ENCODE measurements around the gene ARSB.

DNA sequence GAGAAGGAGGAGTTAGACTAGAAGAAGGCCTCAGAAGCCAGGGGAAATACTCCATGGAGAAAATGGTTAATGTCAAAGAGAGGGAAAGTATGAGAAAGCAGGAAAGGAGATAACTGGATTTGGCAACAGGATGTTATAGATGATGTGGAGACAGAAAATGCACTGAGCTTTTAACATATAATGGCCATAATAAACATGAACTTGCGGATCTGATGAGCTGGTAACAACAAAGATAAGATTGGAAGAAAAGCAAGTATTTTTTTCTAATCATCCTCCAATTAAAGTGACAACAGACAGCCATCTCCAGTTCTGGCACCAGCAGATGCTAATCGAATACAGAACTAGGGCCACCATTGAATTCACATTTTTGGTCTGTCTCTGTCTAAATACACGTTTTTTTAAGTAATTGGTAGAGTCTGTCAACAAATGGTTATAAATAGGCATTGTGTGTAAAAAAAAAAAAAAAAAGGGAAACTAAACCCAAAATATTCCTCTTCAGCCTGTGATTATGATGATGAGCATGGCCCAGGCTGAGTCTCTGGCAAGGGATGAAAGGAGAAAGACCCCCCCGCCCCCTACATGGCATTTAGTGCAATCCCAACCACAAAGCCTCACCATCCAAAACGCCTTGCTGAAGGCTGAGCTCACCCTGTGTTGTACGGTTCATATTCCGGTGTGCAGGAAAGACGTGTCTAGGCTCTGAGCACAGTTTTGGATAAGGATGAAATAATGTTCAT, 187.0 kb downstream of the ARSB start:
- TF ChIP-seq, protein P1, sequence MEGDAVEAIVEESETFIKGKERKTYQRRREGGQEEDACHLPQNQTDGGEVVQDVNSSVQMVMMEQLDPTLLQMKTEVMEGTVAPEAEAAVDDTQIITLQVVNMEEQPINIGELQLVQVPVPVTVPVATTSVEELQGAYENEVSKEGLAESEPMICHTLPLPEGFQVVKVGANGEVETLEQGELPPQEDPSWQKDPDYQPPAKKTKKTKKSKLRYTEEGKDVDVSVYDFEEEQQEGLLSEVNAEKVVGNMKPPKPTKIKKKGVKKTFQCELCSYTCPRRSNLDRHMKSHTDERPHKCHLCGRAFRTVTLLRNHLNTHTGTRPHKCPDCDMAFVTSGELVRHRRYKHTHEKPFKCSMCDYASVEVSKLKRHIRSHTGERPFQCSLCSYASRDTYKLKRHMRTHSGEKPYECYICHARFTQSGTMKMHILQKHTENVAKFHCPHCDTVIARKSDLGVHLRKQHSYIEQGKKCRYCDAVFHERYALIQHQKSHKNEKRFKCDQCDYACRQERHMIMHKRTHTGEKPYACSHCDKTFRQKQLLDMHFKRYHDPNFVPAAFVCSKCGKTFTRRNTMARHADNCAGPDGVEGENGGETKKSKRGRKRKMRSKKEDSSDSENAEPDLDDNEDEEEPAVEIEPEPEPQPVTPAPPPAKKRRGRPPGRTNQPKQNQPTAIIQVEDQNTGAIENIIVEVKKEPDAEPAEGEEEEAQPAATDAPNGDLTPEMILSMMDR (IDR thresholded peaks at IDR 0.05), result no peak
- TF ChIP-seq, protein P2, sequence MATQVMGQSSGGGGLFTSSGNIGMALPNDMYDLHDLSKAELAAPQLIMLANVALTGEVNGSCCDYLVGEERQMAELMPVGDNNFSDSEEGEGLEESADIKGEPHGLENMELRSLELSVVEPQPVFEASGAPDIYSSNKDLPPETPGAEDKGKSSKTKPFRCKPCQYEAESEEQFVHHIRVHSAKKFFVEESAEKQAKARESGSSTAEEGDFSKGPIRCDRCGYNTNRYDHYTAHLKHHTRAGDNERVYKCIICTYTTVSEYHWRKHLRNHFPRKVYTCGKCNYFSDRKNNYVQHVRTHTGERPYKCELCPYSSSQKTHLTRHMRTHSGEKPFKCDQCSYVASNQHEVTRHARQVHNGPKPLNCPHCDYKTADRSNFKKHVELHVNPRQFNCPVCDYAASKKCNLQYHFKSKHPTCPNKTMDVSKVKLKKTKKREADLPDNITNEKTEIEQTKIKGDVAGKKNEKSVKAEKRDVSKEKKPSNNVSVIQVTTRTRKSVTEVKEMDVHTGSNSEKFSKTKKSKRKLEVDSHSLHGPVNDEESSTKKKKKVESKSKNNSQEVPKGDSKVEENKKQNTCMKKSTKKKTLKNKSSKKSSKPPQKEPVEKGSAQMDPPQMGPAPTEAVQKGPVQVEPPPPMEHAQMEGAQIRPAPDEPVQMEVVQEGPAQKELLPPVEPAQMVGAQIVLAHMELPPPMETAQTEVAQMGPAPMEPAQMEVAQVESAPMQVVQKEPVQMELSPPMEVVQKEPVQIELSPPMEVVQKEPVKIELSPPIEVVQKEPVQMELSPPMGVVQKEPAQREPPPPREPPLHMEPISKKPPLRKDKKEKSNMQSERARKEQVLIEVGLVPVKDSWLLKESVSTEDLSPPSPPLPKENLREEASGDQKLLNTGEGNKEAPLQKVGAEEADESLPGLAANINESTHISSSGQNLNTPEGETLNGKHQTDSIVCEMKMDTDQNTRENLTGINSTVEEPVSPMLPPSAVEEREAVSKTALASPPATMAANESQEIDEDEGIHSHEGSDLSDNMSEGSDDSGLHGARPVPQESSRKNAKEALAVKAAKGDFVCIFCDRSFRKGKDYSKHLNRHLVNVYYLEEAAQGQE (IDR thresholded peaks at IDR 0.05; ENCODE audit: insufficient read depth in 1 of 2, low read depth in 2 of 2, low read length in 1 of 2), result no peak
